HG02943 (cell line): ENCODE data around the gene MYEF2.

ENCODE experiments used
- ATAC-seq: cut with Tn5 transposase; IDR thresholded peaks from one replicate; pipeline ENCODE4 v1.9.1; 2021; ENCODE audit warnings: mild to moderate bottlenecking, low read depth, moderate library complexity; ENCODE audit not compliant: unreplicated experiment

The MYEF2 gene

GRCh38 chr15:48147358-48147757, 30.7 kb downstream of the MYEF2 start:
- no peak for ATAC-seq

- ATAC-seq = no peak
Observed at GRCh38 chr15:48145923-48146322, 32.2 kb downstream of the MYEF2 start.

- ATAC-seq = no peak
Observed at GRCh38 chr15:48144889-48145288, 33.2 kb downstream of the MYEF2 start.

- ATAC-seq = no peak
Observed at GRCh38 chr15:48143856-48144255, 34.2 kb downstream of the MYEF2 start.

- ATAC-seq = no peak
Observed at GRCh38 chr15:48132874-48133273, 45.2 kb downstream of the MYEF2 start.

GRCh38 chr15:48131324-48131723, 46.8 kb downstream of the MYEF2 start:
- ATAC-seq = no peak

GRCh38 chr15:48126667-48127355, 51.3 kb downstream of the MYEF2 start:
- no peak for ATAC-seq

- ATAC-seq = no peak
Observed at GRCh38 chr15:48121849-48122248, 56.2 kb downstream of the MYEF2 start.

- no peak for ATAC-seq
Observed at GRCh38 chr15:48120745-48121144, 57.4 kb downstream of the MYEF2 start, which contains the start of gene SLC24A5. Gene SLC24A5, plus strand, starts transcription at chr15:48120990. Its CDS starts 55 bp downstream, at chr15:48121045.

GRCh38 chr15:48119277-48119676, 58.8 kb downstream of the MYEF2 start:
- ATAC-seq = no peak

- ATAC-seq = no peak
Observed at GRCh38 chr15:48112242-48112641, 65.9 kb downstream of the MYEF2 start.

GRCh38 chr15:48109856-48110531, 68.1 kb downstream of the MYEF2 start:
- no peak for ATAC-seq

- no peak for ATAC-seq
Observed at GRCh38 chr15:48109212-48109611, 68.9 kb downstream of the MYEF2 start.

GRCh38 chr15:48105936-48106335, 72.2 kb downstream of the MYEF2 start:
- ATAC-seq = no peak

- ATAC-seq = no peak
Observed at GRCh38 chr15:48103647-48104046, 74.4 kb downstream of the MYEF2 start.

- ATAC-seq = no peak
Observed at GRCh38 chr15:48102167-48102566, 75.9 kb downstream of the MYEF2 start.

GRCh38 chr15:48101376-48101961, 76.6 kb downstream of the MYEF2 start:
- ATAC-seq = no peak

GRCh38 chr15:48097264-48097663, 80.8 kb downstream of the MYEF2 start:
- ATAC-seq = no peak

- ATAC-seq = no peak
Observed at GRCh38 chr15:48096813-48097212, 81.3 kb downstream of the MYEF2 start.

- ATAC-seq = peak; percentile 82
Observed at GRCh38 chr15:48096355-48096786, 81.7 kb downstream of the MYEF2 start.

GRCh38 chr15:48091522-48091921, 86.6 kb downstream of the MYEF2 start:
- no peak for ATAC-seq

- no peak for ATAC-seq
Observed at GRCh38 chr15:48090666-48091065, 87.4 kb downstream of the MYEF2 start.
